Ishikawa (cell line): ENCODE data around the gene ADRB1.

ENCODE experiments used
- CEBPB ChIP-seq: IDR thresholded peaks from 2 replicates; pipeline ENCODE4 v1.6.1; 2012
- EGR1 ChIP-seq: IDR thresholded peaks from 2 replicates; pipeline ENCODE4 v1.6.1; 2012
- EP300 ChIP-seq: IDR thresholded peaks from 2 replicates; pipeline ENCODE4 v1.6.1; 2012; ENCODE audit warnings: borderline replicate concordance
- FOXM1 ChIP-seq: IDR thresholded peaks from 2 replicates; pipeline ENCODE4 v1.6.1; 2012; ENCODE audit warnings: low read depth, borderline replicate concordance
- NFIC ChIP-seq: IDR thresholded peaks from 2 replicates; pipeline ENCODE4 v1.6.1; 2012
- RAD21 ChIP-seq: IDR thresholded peaks from 2 replicates; pipeline ENCODE4 v1.6.1; 2012; ENCODE audit warnings: low read depth
- REST ChIP-seq: IDR thresholded peaks from 2 replicates; pipeline ENCODE4 v1.6.1; 2012; ENCODE audit warnings: low read depth, mild to moderate bottlenecking
- TAF1 ChIP-seq: IDR thresholded peaks from 2 replicates; pipeline ENCODE4 v1.6.1; 2012; ENCODE audit warnings: low read depth, mild to moderate bottlenecking
- TCF12 ChIP-seq: IDR thresholded peaks from 2 replicates; pipeline ENCODE4 v1.6.1; 2012; ENCODE audit warnings: low read depth
- YY1 ChIP-seq: IDR thresholded peaks from 2 replicates; pipeline ENCODE4 v1.6.1; 2012; ENCODE audit warnings: low read depth
- ZBTB7A ChIP-seq: IDR thresholded peaks from 2 replicates; pipeline ENCODE4 v1.6.1; 2012; ENCODE audit warnings: low read depth

GRCh38 chr10:114021154-114021553 is 22.5 kb upstream of the ADRB1 start:
- TF ChIP-seq EP300 (no peak), EGR1 (no peak), ZBTB7A (no peak), TCF12 (no peak), TAF1 (no peak), YY1 (no peak), RAD21 (no peak), NFIC (no peak), FOXM1 (no peak), REST (no peak), CEBPB (no peak)
